Hepatocyte (in vitro differentiated cells): ENCODE data around the gene CDK14.

Source experiments
- CTCF ChIP-seq: fragments of 200-600 bp; sonication (generic); IDR thresholded peaks from 2 replicates; pipeline ENCODE4 v1.5.1; 2016; ENCODE audit warnings: antibody characterized with exemption, mild to moderate bottlenecking; ENCODE audit not compliant: poor library complexity
- EZH2 ChIP-seq: fragments of 200-600 bp; sonication (generic); IDR thresholded peaks from 2 replicates; pipeline ENCODE4 v1.6.1; 2016; ENCODE audit warnings: antibody characterized with exemption, mild to moderate bottlenecking, borderline replicate concordance

GRCh38 chr7:91091631-91092030 is 495.5 kb downstream of the CDK14 start:
- TF ChIP-seq CTCF (no peak), EZH2 (no peak)
